HG02852 (cell line): ENCODE data around the gene DACT2.

Source experiments
- ATAC-seq: cut with Tn5 transposase; IDR thresholded peaks from one replicate; pipeline ENCODE4 v1.9.1; 2021; ENCODE audit warnings: mild to moderate bottlenecking, moderate library complexity; ENCODE audit not compliant: unreplicated experiment

DACT2 gene

GRCh38 chr6:168353041-168353440 is 33.5 kb upstream of the DACT2 start:
- no peak for ATAC-seq

- ATAC-seq: no peak
Measured at GRCh38 chr6:168352096-168352495, 32.5 kb upstream of the DACT2 start.

GRCh38 chr6:168349718-168350210 is 30.2 kb upstream of the DACT2 start:
- no peak for ATAC-seq

GRCh38 chr6:168348186-168348585 is 28.6 kb upstream of the DACT2 start:
- ATAC-seq: no peak

GRCh38 chr6:168347615-168348014 is 28.0 kb upstream of the DACT2 start:
- ATAC-seq: no peak

- ATAC-seq: no peak
Measured at GRCh38 chr6:168347053-168347452, 27.5 kb upstream of the DACT2 start.

GRCh38 chr6:168345896-168346754 is 26.5 kb upstream of the DACT2 start:
- ATAC-seq: no peak

GRCh38 chr6:168345266-168345665 is 25.7 kb upstream of the DACT2 start:
- ATAC-seq: no peak

- ATAC-seq: no peak
Measured at GRCh38 chr6:168344338-168344737, 24.8 kb upstream of the DACT2 start.

GRCh38 chr6:168343239-168344150 is 23.9 kb upstream of the DACT2 start:
- no peak for ATAC-seq

- no peak for ATAC-seq
Measured at GRCh38 chr6:168342636-168343035, 23.1 kb upstream of the DACT2 start.

- ATAC-seq: no peak
Measured at GRCh38 chr6:168341280-168341900, 21.8 kb upstream of the DACT2 start.

GRCh38 chr6:168340819-168341218 is 21.2 kb upstream of the DACT2 start:
- no peak for ATAC-seq

GRCh38 chr6:168338777-168339176 is 19.2 kb upstream of the DACT2 start:
- no peak for ATAC-seq

GRCh38 chr6:168336967-168337366 is 17.4 kb upstream of the DACT2 start:
- ATAC-seq: no peak

- ATAC-seq: no peak
Measured at GRCh38 chr6:168333989-168334388, 14.4 kb upstream of the DACT2 start.

- ATAC-seq: no peak
Measured at GRCh38 chr6:168333491-168333890, 13.9 kb upstream of the DACT2 start.

- ATAC-seq: no peak
Measured at GRCh38 chr6:168333039-168333438, 13.5 kb upstream of the DACT2 start.

GRCh38 chr6:168332020-168332419 is 12.4 kb upstream of the DACT2 start:
- no peak for ATAC-seq

- ATAC-seq: no peak
Measured at GRCh38 chr6:168331058-168331457, 11.5 kb upstream of the DACT2 start.

- ATAC-seq: no peak
Measured at GRCh38 chr6:168330403-168330802, 10.8 kb upstream of the DACT2 start.
